Embryonic facial prominence (tissue), 1 donor: Measurements from ENCODE around the gene TAAR6.
"Not testable (repeated sequence)": the region's sequence is repeated elsewhere in the genome, so short reads cannot be mapped to it uniquely, and the experiment has no call there.

Source experiments
- DNase-seq: peaks from one replicate; pipeline ENCODE4 v3.0.0-alpha.2; 2016; ENCODE audit errors: extremely low spot score

TAAR6 gene

DNA sequence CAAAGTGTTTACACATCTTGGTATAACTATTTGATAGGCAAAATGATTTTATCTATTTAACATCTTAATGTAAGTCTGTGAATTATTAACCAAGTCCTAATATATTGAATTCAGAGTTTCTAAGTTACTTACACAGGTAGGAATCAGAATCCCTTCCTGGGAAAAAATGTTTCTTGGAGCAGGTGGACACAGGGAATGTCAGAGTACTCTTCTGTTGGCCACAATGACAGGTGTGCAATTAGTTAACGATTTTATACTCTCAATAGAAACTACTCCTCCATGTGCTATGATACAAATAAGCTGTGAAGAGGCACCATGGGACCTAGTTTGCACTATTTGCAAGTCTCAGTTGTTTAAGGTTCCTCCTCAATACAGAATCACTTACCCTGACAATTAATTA, 20.2 kb downstream of the TAAR6 start:
- no peak for DNase-seq

DNA sequence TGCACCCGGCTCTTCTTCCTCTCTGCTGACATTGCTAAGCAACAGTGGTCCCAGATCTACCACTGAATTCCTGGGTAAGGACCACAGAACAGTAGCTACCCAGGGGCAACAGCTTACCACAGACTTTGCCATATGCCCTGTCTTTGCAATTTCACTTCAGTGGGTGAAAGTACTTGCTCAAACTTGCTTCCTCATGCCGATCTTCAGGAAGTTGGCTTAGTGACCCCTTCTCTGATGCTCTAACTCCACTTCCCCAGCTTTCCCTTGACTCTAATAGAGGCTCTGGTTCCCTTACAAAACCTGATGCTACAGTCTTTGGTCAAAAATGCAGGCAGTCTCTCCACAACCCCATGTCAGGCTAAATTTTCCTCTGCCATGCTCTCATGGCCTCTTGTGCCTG, 22.7 kb downstream of the TAAR6 start:
- DNase-seq = no peak

DNA sequence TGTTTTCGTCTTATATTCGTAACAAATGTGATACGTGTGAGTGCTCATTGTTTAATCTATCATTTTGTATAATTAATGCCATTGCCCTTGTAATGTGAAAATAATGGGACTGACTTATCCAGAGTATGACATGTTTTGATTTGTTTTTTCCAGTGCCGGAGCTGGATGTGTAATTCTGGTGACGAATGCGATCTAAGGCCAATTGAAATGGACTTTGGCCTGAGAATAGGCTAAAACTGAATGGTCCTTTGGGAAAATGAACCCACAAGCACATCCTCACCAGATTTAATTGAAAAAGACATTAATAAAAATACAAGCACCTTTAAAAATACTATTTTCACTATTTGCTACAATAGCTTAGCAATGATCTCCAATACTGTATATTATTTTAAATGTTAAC, 26.1 kb downstream of the TAAR6 start:
- DNase-seq = no peak

DNA sequence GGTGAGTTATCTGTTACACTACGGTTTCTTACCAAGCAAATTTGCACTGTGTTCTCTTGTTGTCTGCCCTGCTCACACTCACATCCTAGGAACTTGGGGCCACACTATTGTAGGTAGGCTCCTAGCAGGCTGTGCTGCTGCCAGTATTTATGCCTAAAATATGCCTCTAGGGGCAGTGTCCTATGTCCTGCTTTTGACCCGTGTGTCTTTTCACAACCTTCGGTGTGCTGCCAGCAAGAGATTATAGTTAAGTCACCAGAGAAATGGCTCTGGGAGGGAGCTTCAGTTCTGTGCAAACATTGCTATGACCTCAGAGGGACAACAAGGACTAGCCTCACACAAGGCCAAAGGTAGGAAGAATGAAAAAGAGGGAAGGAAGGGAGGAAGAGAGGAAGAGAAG, 28.4 kb downstream of the TAAR6 start:
- no peak for DNase-seq

DNA sequence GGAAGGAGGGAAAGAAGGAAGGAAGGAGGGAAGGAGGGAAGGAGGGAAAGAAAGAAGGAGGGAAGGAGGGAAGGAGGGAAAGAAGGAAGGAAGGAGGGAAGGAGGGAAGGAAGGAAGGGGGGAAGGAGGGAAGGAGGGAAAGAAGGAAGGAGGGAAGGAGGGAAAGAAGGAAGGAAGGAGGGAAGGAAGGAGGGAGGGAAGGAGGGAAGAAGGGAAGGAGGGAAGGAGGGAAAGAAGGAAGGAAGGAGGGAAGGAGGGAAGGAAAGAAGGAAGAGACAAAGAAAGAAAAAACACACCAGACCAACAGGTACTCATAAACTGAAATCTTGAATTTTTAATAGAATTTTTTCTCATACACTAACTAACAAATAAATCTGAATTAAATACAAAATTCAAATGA, 30.8 kb downstream of the TAAR6 start:
- DNase-seq = not testable (repeated sequence)

DNA sequence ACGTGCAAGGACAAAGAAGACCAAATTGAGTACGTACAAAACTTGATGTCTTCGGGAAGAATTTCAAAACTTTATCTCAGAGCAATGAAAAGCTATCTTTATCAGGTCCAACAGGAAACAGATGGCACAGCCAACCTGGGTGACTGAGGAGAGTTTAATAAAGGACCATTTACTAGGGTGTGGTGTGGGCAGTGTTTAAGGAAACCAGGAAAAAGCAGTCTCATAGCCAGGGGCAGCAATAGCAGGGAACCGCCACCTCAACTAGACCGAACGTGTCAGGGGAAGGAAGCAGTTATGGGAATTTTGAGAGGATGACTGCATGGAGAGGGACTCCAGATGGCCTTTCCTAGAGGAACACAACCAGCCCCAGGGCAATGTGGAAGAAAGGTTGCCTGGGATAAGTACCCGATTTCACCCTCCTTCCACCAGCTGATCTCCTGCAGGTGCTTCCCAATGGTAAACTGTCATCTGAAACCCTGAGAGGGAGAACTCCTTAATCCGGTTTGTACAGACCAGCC, 34.6 kb downstream of the TAAR6 start:
- no peak for DNase-seq

DNA sequence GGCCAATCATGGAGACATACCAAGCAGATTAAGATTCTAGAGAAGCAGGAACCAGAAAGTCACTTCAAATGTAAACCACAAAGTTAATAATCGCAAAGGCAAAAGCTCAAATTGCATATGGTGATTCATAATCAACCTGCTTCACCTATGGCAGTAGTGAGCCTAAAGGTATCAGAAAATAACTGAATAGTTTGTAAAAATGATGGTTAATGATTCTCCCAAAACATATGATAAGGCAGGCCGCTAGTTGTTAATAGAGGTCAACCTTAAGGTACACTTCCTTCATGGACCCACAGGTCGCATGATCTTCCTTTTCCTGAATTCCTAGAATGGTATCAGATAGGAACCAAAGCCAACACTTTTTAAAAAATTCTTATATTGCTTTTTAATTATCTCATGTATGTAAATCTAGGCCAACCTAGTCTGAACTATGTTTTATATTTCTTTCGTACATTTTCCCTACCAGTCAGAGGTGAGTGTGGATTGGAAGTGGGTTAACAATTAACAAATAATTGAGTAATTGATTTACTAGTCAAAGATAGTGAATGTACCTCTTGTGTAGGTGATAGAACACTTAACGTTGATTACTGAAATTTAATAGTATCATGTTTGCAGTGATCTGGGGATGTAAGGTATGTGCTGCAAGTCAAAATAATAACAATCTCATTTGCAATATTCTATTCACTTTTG, 37.6 kb downstream of the TAAR6 start:
- DNase-seq = no peak

DNA sequence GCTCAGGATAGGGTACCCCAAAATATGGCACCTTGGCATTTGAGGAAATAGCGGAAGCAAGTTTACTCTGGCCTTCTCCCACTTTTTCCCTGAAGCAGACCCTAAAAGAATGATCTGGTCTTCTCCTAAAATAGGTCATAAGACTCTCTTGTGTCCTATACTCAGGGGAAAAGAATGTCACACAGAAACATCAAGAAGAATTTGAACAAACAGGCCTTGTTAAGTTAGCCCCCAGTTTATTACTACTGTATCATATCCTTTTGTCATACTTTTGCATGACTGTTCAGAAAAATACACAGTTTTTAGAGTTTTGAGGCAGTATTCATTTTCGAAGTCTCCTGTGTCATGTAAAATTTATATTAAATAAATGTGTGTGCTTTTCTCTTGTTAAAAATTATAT, 41.5 kb downstream of the TAAR6 start:
- DNase-seq = no peak

DNA sequence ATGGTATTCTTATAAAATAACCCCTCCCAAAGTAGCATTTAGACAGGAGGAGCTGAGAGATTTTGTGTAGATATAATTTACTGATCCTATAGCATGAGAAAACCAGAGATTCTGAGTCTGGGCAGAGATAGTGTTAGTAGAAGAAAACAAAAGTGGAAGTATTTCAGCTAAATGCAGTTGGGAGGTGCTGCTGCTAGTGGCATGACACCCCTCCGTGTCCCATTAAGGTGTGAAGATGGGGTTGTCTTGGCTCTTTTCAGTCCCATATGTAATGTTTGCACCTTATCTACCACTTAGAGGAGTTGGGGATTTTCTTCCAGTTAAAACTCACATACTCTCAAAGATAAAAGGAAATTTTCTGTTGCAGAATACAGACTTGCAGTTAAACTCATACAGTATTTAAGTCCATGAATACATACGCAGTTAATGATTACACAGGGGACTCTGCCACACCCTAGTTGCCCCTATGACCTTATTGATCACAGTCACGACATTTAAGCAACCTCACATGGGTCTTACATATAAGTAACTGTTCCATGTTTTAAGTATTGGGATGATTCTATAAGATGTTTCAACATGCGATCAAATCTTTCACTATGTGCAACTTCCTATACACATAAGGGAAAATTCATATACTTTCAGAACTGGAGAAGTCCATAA, 42.5 kb downstream of the TAAR6 start:
- DNase-seq = no peak

DNA sequence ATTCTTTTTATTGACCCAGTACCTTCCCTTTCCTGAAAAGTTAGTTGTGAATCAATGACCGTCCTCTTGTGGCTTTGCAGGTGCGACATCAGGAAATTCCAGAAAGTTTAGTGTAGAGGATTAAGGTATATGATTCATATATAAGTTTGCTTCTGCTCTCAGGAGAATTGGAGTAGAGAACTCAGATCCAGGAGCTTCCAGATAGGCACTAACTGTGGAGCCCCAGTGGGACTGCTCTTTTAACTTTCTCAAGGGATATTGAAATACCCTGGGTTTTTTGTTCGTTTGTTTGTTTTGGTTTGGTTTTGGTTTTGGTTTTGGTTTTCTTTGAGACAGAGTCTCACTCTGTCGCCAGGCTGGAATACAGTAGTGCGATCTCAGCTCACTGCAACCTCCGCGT, 44.4 kb downstream of the TAAR6 start:
- DNase-seq = no peak

DNA sequence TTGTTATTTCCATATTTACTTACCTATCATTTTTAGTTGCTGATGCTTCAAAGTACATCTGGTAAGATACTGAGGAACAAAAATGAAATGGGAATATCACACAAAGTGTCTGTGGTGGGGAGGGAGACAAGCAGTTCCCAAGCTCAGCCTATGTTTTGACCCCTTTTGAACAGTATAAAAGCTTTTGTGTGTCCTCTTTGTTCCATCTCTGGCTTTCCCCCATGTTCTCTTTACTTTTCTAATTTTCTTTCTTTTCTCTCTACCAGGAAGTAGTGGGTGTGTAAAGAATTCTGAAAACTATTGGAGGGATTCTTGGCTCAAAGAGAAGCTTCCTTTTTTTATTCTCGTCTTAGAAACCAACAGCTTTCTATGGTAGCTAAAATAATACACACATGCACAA, 46.6 kb downstream of the TAAR6 start:
- no peak for DNase-seq
